ENCODE measurements around the gene PDLIM5.
"Not testable (repeated sequence)": the region's sequence is repeated elsewhere in the genome, so short reads cannot be mapped to it uniquely, and the experiment has no call there.

Gene PDLIM5

DNA sequence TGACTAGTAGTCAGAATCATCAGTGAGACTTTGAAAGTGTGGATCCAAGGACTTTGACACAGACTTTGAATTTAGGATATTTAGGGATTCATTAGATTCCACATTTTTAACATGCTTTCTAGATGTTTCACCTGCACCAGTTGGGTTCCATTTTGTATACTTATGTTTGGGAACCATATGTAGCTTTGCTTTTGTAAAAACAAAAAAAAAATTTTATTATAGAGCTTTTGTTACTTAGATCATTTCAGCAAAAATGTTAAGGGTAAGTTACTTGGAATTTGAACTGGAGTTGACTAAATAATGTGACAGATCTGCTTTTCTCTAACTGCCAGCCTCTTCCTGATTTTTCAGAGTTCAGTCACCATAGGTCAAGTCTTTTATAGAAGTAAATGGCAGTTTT lies 14.6 kb downstream of the PDLIM5 start:
- DNase-seq: no peak

- no peak for DNase-seq
These were observed 15.2 kb downstream of the PDLIM5 start for GRCh38 chr4:94466923-94467322.

- DNase-seq: no peak
These were observed 16.5 kb downstream of the PDLIM5 start for GRCh38 chr4:94468093-94468769.

DNA sequence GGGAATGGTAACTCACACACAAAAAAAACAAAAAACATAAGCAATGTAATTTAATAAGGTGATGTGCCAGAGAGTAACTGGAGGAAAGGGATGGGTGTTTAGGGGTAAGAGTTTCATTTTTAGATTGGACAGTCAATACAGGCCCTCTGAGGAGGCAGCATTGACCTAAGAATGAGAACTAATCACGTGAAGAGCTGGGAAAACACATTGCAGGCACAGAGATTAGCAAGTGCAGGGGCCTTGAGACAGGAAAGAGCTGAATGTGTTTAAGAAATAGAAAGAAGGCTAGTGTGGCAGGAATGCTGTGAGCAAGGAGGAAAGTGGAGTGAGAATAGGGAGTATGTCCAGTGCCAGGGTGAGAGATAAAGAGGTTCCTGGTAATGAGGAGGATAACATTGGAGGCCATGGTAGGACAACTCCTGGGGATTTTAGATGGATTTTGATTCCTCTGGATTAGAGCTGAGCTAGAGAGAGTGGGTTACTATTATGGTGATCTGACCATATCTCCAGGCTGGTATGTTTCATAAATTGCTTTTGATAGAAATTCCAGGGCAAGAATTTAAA lies 17.6 kb downstream of the PDLIM5 start:
- no peak for DNase-seq

DNA sequence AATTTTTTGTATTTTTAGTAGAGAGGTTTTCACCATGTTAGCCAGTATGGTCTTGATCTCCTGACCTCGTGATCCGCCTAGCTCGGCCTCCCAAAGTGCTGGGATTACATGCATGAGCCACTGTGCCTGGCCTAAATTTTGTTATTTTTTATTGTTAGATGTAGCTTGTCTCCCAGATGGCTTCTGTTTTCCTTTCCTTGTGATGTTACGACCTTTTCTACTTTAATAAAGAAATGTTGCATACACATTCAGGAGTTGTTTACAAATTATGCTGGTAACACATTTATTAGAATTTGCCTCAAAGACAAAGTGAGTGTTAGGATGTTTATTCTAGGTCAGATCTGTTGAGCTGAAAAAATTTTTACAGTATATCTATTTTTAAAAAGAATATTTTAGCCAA lies 18.4 kb downstream of the PDLIM5 start:
- DNase-seq: no peak

- DNase-seq: not testable (repeated sequence)
These were observed 19.0 kb downstream of the PDLIM5 start for GRCh38 chr4:94470782-94471181.

DNA sequence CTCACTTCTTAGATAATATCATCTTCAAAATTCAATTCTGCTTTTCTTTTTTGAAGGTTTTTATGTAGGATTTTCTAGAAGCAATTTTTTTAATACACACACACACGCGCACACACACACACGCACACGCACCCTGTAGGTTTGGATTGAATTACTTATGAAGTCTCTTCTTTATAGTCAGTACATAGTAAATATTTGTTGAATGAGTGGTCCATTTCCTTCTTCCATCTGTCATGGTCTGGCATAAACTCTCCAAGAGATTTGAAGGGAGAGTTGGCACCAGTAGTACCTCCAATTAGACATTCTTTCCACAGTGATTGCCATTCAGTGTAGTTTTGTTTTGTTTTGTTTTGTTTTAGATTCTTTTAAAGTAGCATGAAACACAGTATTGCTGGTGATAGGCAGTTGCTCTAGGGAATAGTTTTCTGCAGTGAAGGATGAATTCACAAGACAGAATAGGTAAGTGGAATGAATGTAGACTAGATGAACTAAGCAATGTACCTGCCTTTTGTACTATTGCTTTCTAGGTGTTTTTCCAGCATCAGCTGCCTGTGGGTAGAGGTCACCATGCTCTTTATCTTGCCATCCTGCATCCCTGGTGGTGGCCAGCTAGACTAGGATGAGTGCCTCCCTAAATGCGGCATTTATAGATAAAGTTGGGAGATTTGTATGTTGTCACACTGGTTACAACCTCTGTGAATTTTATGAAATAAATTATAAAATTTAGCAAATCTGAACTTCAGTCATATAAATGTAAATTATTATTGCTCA lies 20.5 kb downstream of the PDLIM5 start:
- DNase-seq: no peak

- no peak for DNase-seq
These were observed 23.3 kb downstream of the PDLIM5 start for GRCh38 chr4:94475050-94475449.

DNA sequence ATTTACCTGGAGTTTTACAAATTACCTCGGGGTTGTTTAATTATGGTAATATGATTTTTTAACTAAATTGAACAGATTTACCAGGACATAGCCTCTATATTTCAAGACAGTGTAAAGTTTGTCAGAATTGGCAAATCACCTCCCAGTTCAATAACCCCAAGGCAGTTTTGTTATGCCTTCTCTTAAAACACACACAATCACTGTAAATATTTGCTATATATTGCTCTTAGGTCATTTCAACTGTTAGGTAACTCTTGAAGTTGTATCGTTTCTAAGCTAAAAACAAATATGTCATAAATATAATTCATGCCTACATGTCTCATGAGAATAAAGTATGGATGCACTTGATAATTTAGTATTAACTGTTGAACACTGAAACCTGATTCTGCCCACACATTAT lies 24.1 kb downstream of the PDLIM5 start:
- no peak for DNase-seq

GRCh38 chr4:94477227-94477626 lies 25.5 kb downstream of the PDLIM5 start:
- DNase-seq: no peak

GRCh38 chr4:94478805-94479204 lies 27.1 kb downstream of the PDLIM5 start:
- not testable (repeated sequence) for DNase-seq

DNA sequence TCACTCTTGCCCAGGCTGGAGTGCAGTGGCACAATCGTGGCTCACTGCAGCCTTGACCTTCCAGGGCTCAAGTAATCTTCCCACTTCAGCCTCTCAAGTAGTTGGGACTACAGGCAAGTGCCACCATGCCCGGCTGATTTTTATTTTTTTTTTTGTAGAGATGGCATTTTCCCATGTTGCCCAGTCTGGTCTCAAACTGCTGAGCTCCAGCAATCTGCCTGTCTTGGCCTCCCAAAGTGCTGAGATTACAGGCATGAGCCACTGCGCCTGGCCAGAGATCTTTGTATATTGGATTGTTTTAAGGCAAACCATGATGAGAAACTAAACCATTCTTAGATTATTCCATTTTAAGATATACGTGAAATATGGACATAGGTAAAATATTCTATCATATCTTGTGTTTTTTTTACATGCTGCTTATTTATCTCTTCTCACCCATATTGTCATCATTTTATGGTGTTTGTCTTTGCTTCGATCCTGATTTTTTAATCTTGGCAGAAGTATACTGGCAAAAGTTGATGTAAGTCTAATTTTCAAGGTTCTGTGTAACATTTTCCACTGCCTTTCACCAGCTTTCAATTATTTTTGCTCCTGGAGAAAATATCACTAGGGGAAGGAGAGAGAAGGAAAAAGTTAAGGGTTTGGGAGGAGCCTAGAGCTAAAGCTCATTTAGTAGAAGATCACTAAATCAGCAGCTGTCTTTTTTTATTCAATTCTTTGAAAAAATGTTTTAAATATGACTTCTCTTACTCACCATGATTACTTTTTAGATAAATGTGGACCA lies 27.8 kb downstream of the PDLIM5 start:
- no peak for DNase-seq

DNA sequence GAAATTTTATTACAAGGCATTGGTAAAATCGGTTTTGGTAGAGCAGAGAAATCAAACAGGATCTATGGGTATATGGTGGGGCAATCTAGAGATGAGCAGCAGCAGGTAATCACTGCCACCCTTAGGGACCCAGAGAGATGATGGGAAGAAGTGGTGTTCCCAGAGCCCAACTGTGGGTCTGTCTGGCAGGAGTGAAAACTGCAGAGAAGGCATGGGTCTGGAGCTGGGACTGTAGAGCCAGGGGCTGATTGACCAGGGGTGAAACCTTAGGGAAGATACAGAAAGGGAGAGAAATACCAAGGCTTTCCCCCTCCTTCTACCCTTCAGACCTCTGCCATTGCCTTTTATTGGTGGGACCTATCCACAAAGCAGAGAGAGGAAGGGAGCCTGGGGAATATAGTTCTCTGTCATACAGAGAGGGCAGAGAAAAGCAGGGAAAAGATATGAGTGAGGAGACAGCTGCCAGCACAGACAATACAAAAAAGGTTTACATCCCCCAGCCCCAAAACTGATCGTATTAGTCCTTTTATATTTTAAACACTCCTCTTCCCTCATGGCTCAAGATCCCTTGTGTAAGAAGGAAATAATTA lies 28.7 kb downstream of the PDLIM5 start:
- DNase-seq: no peak

DNA sequence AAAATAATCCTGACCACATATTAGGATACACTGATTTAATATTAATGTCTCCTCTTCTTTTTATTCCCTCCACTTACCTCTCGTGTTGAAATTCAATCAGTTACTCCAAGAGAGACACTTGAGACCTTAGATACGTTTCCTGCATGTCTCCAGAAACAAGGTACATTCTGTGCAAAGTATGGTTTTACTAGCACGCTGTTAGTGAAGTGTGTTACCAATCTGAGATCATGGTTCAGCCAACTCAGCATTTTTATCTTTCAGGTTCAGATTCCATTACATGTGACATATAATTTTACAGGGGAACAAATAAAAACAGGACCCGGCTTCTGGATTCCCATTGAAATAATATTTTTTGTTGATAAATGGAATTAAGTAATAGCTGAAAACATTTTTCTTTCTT lies 32.2 kb downstream of the PDLIM5 start:
- DNase-seq: no peak

- DNase-seq: no peak
These were observed 33.1 kb downstream of the PDLIM5 start for GRCh38 chr4:94484818-94485217.

GRCh38 chr4:94486372-94486801 lies 34.6 kb downstream of the PDLIM5 start:
- DNase-seq: no peak

DNA sequence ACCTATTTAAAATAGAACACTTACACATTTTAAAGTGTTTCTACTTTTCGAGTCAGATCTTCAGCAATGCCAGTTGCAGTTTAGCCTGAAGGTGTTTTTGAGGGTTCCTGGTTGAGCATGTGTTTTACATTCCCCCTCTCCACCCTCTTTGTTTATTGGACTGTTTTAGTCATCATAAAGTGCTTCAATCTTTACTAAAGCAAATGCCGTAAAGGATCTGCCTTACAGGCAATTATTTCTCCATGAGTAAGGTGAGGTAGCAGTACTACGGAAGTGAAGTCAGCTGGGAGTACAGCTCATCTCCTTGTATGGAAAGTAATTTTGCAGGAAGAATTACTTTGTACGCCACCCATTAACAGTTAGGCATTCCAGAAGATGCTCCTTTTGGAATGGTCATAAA lies 36.9 kb downstream of the PDLIM5 start:
- DNase-seq: no peak

GRCh38 chr4:94489098-94489497 lies 37.4 kb downstream of the PDLIM5 start:
- DNase-seq: no peak

- no peak for DNase-seq
These were observed 38.7 kb downstream of the PDLIM5 start for GRCh38 chr4:94490437-94490836.

DNA sequence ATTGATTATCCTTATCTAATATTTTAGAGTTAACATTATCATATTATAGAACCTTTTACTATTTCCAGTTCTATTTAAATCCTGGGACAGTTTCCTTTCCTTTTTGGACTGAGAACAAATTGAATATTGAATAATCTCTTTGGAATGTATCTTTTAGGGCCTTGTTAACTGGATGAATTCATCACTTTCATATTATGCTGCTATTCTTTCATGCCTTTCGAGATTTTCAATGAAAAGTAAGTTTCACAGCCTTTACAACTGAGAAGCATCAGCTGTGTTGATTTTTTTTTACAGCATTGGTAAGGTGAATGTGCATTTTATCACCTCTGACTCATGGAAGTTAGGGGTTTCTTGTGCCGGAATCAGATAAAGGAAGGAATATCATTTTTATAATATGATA lies 39.6 kb downstream of the PDLIM5 start:
- no peak for DNase-seq

DNA sequence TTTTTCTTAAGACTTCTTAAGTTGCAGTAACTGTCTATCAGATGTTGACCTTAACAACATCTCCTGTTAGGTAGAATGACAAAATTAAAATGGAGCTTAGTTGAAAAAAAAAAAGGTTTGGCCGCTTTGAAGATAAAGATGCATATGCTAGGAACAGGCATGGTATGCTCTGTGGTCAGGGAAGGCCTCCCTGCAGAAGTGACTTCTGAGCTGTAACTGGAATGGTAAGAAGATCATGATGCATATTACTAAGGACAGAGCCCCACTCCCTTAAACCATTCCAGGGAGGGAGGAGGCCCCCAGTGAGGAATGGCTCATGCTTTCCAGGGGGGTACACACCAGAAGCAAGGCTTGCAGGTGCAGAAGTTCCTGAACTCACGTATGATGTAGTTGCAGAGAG lies 43.7 kb downstream of the PDLIM5 start:
- no peak for DNase-seq

DNA sequence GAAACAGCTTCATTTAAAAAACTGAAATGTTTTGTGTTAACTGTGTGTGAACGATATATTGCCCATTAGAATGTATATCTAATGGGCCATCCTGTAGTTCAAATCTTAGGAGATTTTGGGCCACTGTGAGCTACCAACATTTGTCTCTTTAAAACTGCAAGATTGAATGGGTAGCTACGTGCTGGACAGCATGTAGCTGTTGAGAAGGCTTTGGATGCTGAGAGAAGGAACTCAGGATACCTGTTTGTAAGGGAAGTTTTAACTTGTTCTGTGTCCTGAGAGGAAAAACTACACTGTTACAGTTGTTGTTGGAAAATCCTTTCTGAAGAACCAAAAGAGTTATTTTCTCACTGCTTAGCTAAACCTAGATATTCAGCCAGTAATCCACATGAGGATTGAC lies 45.9 kb downstream of the PDLIM5 start:
- no peak for DNase-seq

GRCh38 chr4:94498502-94498901 lies 46.8 kb downstream of the PDLIM5 start:
- DNase-seq: no peak

Data from T-helper 1 cell (primary cell).